Measurements from ENCODE around the gene PGM5.
A peak's percentile ranks its signal among the peaks of the same experiment; 100 is the strongest.
"Not testable (repeated sequence)": the region's sequence is repeated elsewhere in the genome, so short reads cannot be mapped to it uniquely, and the experiment has no call there.

Gene PGM5

GRCh38 chr9:68356380-68357118 is at the start of gene PGM5:
Gene PGM5 (plus strand): TSS chr9:68356611. CDS start chr9:68357128, 517 bp downstream.
- Histone ChIP-seq H3K4me3 (peak within 1 kb of the TSS; percentile 94), H3K27ac (peak within 1 kb of the TSS; percentile 92 to 97)
- DNase-seq (ENCODE audit: low spot score): peak; percentile 76

DNA sequence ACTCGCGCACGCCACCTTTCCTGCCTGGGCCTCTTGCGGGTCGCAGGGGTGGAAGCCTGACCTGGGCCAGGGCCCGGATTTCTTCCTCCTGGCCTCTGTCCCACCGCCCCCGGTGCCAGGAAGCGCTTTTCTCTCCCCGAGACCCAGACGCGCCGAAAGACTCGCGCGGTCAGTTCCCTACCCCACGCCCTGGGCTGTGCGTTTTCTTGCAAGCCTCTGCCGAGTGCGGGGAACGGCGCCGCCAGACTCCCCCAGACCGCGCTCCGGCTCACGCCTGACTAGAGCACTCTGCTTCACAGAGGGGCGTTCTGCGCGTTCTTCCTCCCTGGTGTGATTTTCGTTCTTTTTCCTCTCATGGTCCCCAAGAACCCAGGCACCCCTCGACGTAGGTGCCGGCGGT is 49.3 kb upstream of the PGM5 start:
- not testable (repeated sequence) for H3K27ac ChIP-seq; DNase-seq (ENCODE audit: low spot score); H3K4me3 ChIP-seq

GRCh38 chr9:68307654-68308053 is 48.8 kb upstream of the PGM5 start:
- not testable (repeated sequence) for DNase-seq (ENCODE audit: low spot score); H3K27ac ChIP-seq; H3K4me3 ChIP-seq

GRCh38 chr9:68311208-68311607 is 45.2 kb upstream of the PGM5 start:
- not testable (repeated sequence) for DNase-seq (ENCODE audit: low spot score); H3K4me3 ChIP-seq; H3K27ac ChIP-seq

DNA sequence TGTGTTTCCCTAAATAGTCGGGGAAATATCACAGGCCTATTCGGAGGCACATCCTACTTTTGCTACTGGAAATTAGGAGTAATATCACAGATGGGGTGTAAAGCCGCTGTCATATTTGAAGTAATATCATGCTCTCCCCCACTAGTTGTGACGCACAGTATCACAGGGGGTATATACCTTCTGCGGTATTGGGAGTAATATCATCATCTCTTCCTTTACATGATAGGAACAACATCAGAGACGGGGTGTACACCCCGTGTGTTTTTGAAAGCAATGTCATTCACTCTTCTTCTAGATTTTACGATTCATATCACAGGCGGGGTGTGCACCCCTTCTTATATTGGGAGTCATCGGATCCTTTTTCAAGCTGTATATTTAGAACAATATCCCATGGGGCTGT is 38.2 kb upstream of the PGM5 start:
- not testable (repeated sequence) for H3K4me3 ChIP-seq; H3K27ac ChIP-seq; DNase-seq (ENCODE audit: low spot score)

GRCh38 chr9:68323749-68324148 is 32.7 kb upstream of the PGM5 start:
- not testable (repeated sequence) for H3K4me3 ChIP-seq; DNase-seq (ENCODE audit: low spot score); H3K27ac ChIP-seq

DNA sequence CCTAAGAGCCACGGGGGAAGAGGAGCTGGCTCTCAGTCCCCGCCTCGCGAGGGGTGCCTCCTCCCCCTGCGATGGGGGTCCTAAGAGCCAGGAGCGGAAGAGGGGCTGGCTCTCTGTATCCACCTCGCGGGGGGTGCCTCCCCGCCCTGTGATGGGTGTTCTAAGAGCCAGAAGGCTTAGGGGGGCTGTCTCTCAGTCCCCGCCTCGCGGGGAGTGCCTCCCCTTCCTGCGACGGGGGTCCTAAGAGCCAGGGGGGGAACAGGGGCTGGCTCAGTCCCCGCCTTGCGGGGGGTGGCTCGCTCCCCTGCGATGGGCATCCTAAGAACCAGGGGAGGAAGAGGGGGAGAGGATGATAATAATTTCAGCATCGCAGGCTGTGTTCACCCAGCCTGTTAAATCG is 31.9 kb upstream of the PGM5 start:
- H3K27ac ChIP-seq; DNase-seq (ENCODE audit: low spot score); H3K4me3 ChIP-seq: not testable (repeated sequence)

- not testable (repeated sequence) for H3K27ac ChIP-seq; H3K4me3 ChIP-seq; DNase-seq (ENCODE audit: low spot score)
Observed at GRCh38 chr9:68329106-68329505, 27.3 kb upstream of the PGM5 start.

- not testable (repeated sequence) for DNase-seq (ENCODE audit: low spot score); H3K4me3 ChIP-seq; H3K27ac ChIP-seq
Observed at GRCh38 chr9:68330531-68331173, 25.8 kb upstream of the PGM5 start.

- not testable (repeated sequence) for H3K4me3 ChIP-seq; DNase-seq (ENCODE audit: low spot score); H3K27ac ChIP-seq
Observed at GRCh38 chr9:68332122-68332521, 24.3 kb upstream of the PGM5 start.

GRCh38 chr9:68335935-68336334 is 20.5 kb upstream of the PGM5 start:
- not testable (repeated sequence) for H3K4me3 ChIP-seq; DNase-seq (ENCODE audit: low spot score); H3K27ac ChIP-seq

DNA sequence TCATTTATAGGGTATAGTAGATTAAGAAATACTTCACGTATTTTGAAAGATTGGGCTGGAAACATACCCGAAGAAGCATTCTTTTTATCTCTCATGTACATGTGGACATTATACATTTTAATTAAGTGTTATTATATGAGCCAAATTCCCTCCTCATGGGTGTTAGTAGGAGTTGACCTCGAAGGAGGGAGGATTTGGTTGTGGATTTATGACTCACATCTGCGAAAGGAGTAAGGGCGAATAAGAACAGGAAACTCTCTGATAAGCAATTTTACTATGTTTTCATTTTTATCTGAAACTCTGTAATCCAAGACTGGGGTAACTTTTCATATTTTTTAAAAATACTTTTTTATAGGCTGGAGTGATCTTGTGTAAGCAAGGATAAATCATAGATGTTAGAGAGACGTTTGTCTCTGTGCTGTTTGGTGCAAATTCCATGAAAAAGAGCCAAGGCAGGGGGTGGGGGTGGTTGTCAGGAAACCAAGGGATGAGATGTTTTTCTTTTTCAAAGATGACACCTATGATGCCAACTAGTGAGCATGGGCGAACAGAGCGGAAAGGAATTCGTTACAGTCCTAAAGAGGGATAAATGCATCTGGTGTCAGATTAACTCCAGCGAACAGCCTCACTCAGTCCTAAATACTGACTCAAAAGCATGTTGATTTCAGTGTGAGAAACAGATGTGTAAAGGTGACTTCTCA is 19.6 kb upstream of the PGM5 start:
- not testable (repeated sequence) for H3K4me3 ChIP-seq; DNase-seq (ENCODE audit: low spot score); H3K27ac ChIP-seq

DNA sequence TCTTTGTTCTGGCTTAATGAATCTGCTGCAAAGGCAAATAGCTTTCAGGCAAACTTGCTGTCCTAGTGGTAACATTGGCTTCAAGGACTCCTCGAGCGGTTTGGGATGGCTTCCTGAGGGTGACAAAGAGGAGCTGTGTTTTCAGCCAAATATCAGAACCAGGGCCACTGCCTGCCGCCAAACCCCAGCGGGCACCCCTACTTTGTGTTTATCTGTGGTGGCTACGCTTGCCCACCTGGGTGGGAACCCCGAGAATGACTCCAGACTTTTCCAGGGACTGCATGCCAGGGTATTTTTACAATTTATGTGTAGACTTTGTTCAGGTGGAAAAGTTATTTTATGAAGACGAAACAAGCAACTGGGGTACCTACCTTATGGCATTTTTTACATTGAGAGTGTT is 18.4 kb upstream of the PGM5 start:
- H3K27ac ChIP-seq; DNase-seq (ENCODE audit: low spot score); H3K4me3 ChIP-seq: not testable (repeated sequence)

GRCh38 chr9:68342265-68343025 is 14.0 kb upstream of the PGM5 start:
- H3K4me3 ChIP-seq; DNase-seq (ENCODE audit: low spot score); H3K27ac ChIP-seq: not testable (repeated sequence)

DNA sequence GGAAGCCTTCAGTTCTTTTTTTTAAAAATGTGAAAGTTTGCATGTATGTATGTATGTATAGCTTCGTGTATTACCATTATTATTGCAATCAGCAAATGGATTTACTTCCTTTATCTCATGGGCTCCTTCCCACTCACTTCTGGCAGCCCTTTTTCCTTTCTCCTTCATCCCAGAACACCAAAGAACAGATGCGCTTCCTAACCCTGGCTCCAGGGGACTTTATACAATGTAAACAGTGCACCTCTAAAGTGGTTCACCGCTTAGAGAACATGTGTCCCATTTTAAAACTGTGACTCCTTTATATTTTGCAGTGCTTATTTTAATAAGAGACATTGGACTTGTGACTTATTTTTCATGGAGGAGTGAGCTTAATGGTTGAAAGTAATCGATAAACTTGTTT is 13.2 kb upstream of the PGM5 start:
- not testable (repeated sequence) for DNase-seq (ENCODE audit: low spot score); H3K4me3 ChIP-seq; H3K27ac ChIP-seq

DNA sequence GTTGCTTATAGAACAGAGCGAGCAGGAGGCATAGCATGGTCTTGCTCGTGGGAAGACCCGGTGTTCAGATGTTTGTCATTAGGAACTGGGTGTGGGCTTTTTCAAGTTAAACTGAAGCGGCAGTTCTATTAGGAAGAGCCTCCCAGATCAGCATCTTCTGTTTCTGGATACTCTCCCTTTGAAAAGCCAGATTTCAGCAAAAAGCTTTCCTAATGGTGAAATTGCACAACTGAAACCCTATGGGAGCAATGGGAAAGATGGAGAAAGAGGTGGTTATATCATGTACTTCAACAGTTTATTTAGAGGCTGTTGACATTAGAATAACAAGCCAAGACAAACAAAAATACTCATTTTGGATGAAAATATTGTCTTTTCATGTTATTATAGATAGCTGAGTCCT is 12.4 kb upstream of the PGM5 start:
- H3K4me3 ChIP-seq; H3K27ac ChIP-seq; DNase-seq (ENCODE audit: low spot score): not testable (repeated sequence)

GRCh38 chr9:68351689-68352088 is 4.7 kb upstream of the PGM5 start:
- not testable (repeated sequence) for H3K4me3 ChIP-seq; H3K27ac ChIP-seq; DNase-seq (ENCODE audit: low spot score)

- Histone ChIP-seq H3K27ac (peak overlapping the region in 1 of 2 donors; percentile 97), H3K4me3 (peak overlapping the region; percentile 94)
- DNase-seq (ENCODE audit: low spot score): not testable (repeated sequence)
Observed at GRCh38 chr9:68355993-68356379, 425 bp upstream of the PGM5 start.

DNA sequence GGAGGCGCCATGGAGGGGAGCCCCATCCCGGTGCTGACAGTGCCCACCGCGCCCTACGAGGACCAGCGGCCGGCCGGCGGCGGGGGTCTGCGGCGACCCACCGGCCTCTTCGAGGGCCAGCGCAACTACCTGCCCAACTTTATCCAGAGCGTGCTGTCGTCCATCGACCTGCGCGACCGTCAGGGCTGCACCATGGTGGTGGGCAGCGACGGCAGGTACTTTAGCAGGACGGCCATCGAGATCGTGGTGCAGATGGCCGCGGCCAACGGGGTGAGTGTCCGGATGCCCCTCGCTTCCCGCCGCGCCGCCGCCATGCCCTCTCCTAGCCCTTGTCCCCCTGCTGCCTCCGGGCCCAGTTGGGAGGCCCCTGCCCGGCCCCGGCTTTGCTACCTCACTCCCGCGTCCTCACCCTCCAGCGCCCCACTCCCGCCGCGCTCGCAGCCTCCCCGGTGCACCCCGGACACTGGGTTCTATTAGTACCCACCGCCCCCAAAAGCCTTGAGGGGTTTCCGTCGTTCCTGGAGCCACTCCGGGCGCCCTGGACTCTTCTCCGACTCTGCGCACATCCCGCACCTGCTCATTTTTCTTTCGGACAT is 806 bp downstream of the PGM5 start:
- not testable (repeated sequence) for DNase-seq (ENCODE audit: low spot score)
- Histone ChIP-seq H3K4me3 (peak overlapping the region; percentile 94), H3K27ac (peak overlapping the region; percentile 92 to 97)

Data from coronary artery (tissue), 2 donors.